Epithelial cell of esophagus (primary cell): ENCODE results near the gene CYB5R3.

Experiments used
- DNase-seq: peaks from one replicate; pipeline ENCODE4 v3.0.0; 2010; ENCODE audit warnings: low read depth
- H3K4me3 ChIP-seq: 2 replicates; pipeline ENCODE4 v1.5.1; 2011; ENCODE audit warnings: mild to moderate bottlenecking, low read length, control low read depth
- TF ChIP-seq, protein P1 (sequence below): IDR thresholded peaks from 2 replicates; pipeline ENCODE4 v1.5.1; 2011; ENCODE audit warnings: low read depth, mild to moderate bottlenecking, low read length, control low read depth, inconsistent platforms; ENCODE audit not compliant: insufficient read depth; ENCODE audit errors: missing control alignments

CYB5R3 gene

DNA sequence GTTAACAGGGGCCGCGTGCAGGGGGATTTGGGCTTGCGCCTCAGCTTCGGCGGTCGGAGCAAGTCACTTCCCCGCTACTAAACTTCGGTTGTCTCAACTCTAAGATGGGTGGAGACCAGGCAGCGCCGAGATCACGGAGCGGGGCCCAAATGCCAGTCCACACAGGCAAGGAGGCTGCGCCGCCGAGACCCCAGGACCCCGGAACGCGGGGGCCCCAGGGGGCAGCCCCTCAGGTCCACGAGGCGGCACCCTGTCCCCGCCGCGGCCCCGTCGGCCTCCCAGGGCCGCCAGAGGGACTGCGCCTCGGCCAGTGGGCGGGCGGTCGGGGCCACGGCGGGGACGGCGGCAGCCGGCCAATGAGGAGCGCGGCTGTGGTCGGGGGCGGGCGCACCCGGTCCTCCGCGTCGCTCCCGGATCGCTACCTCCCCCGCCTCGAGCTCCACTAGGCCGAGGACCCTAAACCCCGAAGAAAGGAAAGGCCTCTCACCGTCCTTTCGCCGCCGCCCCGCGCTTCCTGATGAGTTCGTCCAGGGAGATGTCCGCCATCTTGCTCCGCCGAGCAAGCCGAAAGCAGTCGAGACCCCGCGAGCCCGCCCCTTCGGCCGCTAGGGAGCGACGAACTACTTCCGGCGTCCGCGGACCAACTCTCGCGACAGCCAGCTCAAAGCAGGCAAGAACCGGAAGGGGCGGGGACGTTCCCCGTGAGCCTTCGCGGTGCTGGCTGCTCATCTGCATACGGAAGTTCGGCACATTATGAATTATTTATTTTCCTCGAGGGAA is 34.7 kb downstream of the CYB5R3 start, which contains the start of gene POLDIP3:
Gene POLDIP3 (minus strand): TSS at position 572 of the 780 bp plus-strand sequence. CDS start 26 bp downstream, at position 546.
- peak within 1 kb of the TSS; percentile 89 for H3K4me3 ChIP-seq
- peak; percentile 99 for DNase-seq
- TF ChIP-seq, protein P1, sequence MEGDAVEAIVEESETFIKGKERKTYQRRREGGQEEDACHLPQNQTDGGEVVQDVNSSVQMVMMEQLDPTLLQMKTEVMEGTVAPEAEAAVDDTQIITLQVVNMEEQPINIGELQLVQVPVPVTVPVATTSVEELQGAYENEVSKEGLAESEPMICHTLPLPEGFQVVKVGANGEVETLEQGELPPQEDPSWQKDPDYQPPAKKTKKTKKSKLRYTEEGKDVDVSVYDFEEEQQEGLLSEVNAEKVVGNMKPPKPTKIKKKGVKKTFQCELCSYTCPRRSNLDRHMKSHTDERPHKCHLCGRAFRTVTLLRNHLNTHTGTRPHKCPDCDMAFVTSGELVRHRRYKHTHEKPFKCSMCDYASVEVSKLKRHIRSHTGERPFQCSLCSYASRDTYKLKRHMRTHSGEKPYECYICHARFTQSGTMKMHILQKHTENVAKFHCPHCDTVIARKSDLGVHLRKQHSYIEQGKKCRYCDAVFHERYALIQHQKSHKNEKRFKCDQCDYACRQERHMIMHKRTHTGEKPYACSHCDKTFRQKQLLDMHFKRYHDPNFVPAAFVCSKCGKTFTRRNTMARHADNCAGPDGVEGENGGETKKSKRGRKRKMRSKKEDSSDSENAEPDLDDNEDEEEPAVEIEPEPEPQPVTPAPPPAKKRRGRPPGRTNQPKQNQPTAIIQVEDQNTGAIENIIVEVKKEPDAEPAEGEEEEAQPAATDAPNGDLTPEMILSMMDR, result peak; percentile 26

GRCh38 chr22:42613872-42614301 is 35.3 kb downstream of the CYB5R3 start:
- TF ChIP-seq, protein P1, result no peak
- peak overlapping the region; percentile 89 for H3K4me3 ChIP-seq
- DNase-seq, result peak; percentile 53

- TF ChIP-seq, protein P1, result no peak
- no peak for DNase-seq
- no peak overlapping the region for H3K4me3 ChIP-seq
These were observed 36.9 kb downstream of the CYB5R3 start for GRCh38 chr22:42612336-42612735.

DNA sequence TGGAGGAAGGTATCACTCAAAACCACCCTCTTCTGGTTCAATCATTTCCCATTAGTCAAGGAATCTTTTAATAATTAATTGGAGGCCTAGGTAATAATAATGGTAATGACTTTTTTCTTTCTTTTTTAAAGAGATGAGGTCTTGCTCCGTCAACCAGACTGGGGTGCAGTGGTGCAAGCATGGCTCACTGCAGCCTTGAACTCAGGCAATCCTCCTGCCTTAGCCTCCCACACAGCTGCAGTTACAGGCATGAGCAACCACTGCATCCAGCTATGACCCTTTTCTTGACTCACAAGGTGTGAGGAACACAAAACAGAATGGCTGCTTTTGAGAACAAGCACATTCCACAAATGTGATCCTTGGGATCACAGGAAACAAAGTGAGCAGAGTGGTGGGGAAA is 38.1 kb downstream of the CYB5R3 start:
- TF ChIP-seq, protein P1, result no peak
- DNase-seq, result peak; percentile 33

DNA sequence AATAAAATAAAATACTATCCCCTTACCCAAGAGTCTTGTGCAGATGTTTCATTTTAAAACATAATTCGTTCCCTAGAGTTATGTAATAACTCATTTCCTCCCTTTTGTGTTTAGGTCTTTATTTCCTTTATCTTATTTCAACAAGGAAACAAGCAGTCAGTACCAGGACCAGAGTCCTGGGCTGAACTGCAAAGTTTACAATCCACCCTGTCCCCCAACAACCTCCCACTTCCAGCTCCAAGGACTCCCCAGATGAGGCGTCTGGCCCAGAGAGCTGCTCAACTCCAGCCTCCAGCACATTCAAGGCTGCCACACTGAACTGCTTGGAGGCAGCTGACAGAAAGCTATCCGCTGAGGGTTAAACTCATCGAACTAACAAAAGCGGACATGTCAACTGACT is 39.0 kb downstream of the CYB5R3 start:
- no peak overlapping the region for H3K4me3 ChIP-seq
- TF ChIP-seq, protein P1, result no peak
- DNase-seq, result no peak

More for the DNA sequence above, 38.1 kb downstream of the CYB5R3 start:
- no peak overlapping the region for H3K4me3 ChIP-seq

- no peak overlapping the region for H3K4me3 ChIP-seq
- TF ChIP-seq, protein P1, result peak; percentile 1
- peak; percentile 77 for DNase-seq
These were observed 40.3 kb downstream of the CYB5R3 start for GRCh38 chr22:42608823-42609361.
